Gastrocnemius medialis (tissue), 4 donors: Measurements from ENCODE around the gene TXNDC8.

ENCODE experiments used
- CTCF ChIP-seq, 5 experiments: fragments of 450-650 bp in 3 of 5; fragments of 200-600 bp in 2 of 5; sonication (generic) in 2 of 5; IDR thresholded peaks in 4 of 5; conservative IDR thresholded peaks in 1 of 5; 1 replicate in 4 of 5; 2 replicates in 1 of 5; pipeline ENCODE4 v1.5.1; 2016 to 2019; ENCODE audit warnings: antibody characterized with exemption in 5 of 5, mild to moderate bottlenecking in 3 of 5, moderate library complexity in 3 of 5
- POLR2A ChIP-seq, 2 donors: fragments of 450-650 bp; IDR thresholded peaks; one replicate each; pipeline ENCODE4 v1.6.1; 2017; ENCODE audit warnings: antibody characterized with exemption in 2 of 2, mild to moderate bottlenecking in 2 of 2, moderate library complexity in 2 of 2

DNA sequence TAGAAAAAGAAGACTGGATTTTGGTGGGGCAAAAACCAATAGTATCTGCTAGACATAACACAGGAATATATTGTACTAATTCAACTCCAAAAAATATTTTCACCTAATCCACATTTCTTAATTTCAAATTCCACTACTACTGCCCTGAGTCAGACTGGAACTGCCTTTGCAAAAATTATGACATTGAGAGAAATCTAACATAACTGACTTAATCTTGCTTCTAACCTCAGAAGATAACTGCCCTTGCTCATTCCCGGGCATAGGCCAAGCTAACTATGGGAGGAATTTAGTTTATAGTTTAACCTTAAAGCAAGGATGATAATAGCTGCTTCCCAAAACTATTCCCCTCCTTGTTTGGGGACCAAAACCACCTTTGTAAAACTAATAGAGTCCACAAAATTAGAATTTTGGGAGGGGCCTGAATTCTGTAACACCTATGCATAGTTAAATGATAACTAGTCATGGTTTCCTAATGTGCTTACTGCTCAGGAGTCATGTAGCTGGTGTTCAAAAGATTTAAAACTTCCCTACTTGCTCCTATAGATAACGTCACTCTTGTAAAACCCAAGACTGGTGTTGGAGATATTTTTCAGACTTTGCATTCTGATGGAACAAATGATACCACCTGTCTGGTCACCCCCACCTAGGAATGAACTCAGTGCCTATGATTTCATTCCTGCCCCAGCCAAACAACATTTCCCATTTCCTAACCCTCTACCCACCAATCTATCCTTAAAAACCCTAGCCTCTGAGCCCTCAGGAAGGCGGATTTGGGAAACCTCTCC is 67.3 kb downstream of the TXNDC8 start:
- TF ChIP-seq POLR2A (IDR thresholded peaks at IDR 0.05) (no peak), CTCF (IDR thresholded peaks at IDR 0.05 in 4 of 5, conservative IDR thresholded peaks at IDR 0.05 in 1 of 5) (no peak)
